GM19468 (cell line): Measurements from ENCODE around the gene POLR2E.
"Not testable (repeated sequence)": the region's sequence is repeated elsewhere in the genome, so short reads cannot be mapped to it uniquely, and the experiment has no call there.

Source experiments
- ATAC-seq: cut with Tn5 transposase; IDR thresholded peaks from one replicate; pipeline ENCODE4 v1.9.1; 2021; ENCODE audit warnings: mild to moderate bottlenecking, moderate library complexity, moderate number of reproducible peaks; ENCODE audit not compliant: unreplicated experiment; ENCODE audit errors: extremely low read depth

The POLR2E gene

DNA sequence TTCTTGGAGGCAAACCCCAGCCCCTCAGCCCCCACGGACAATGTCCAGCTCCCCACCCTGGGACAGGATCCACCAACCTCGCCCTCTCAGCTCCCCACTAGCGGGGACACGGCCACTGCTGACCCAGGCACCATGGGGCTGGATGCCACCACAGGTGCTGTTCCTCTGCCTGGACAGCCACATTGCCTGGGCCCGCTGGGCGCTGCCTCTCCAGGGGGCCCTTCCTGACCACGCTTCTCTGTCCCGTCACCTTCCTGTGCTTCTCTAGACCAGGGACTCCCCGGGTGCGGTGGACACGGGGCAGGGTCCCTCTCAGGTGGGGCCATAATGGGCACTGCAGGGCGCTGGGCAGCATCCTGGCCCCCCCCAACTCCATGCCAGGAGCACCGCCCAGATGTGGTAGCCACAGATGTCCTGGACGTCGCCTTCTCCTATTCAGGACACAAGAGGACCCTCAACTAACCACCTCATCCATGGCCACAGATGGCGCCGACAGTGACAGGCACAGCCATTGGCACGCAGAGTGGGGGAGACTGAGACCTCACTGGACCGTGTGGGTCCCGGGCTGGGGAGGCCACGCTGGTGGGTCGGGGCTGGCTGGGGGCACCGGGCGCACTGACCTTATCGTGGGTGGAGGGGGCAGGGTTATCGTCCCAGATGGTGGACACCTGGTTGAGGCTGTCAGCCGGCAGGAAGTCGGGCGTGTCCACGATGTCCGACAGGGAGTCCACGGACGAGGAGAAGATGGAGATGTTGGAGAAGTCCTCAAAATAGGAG lies 32.0 kb upstream of the POLR2E start:
- no peak for ATAC-seq

DNA sequence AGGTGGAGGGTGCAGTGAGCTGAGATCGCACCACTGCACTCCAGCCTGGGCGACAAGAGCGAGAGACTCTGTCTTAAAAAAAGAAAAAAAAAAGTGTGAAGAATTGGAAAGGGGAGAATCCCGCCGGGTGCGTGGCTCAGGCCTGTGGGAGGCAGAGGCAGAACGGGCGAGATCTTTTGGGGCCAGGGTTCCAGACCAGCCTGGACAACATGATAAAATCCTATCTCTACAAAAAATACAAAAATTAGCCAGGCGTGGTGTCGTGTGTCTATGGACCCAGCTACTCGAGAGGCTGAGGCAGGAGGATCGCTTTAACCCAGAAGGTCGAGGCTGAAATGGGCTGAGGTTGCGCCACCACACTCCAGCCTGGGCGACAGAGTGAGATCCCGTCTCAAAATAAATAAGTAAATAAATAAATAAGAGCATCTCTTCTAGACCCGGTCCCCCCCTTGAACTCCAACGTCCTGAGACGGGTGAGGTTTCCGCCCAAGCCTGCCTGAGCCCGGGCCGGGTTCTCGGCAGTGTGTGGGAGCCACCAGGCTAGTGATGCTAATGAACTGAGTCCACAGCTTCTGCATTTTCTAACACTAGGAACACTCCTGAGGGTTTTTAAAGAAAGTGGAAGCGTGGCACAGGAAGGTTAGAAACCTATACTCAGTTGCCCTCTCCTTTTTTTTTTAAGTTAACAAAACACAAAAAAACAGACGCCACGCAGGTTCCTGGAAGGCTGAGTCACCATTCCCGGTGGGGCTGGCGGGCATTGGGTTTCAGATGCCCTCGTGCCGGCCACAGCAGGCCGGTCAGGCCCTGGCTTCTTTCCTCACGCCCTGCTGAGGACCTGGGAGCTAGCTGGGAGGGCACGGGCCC lies 30.7 kb upstream of the POLR2E start:
- no peak for ATAC-seq

DNA sequence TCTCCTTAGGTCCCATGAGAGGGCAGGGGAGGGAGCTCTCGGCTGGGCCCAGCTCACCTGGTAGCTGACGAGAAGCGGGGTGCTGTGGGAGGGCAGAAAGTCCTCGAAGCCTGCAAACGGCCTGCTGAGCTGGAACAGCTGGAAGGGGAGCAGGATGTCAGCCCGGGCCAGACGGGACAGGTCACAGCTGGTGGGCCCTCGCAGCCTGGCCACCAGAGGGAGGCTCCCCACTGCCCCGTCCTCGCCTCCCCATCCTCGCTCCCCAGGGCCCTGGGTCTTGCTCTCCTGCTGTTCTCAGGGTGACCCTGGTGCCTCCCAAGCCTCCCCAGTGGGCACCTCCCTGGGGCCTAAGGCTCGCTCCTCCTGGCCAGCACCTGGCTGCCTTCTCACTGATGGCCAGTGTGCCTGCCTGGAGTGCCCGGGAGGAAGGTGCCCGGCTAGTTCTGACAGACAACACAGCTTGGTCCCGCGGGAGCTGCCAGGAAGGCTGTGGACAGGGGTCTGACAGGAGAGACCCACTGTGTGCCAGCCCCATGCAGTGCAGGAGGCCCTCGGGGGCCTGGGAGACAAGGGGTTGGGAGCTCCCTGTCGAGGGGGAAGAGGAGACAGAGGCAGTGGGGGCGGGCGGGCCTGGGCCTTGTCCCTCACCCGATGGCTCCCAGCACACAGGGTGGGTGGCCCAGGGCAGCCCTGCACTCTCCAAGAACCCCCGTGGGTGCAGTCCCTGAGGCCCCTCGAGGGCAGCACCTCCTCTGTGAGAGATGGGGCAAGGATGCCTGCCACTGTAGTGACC lies 28.9 kb upstream of the POLR2E start:
- no peak for ATAC-seq

DNA sequence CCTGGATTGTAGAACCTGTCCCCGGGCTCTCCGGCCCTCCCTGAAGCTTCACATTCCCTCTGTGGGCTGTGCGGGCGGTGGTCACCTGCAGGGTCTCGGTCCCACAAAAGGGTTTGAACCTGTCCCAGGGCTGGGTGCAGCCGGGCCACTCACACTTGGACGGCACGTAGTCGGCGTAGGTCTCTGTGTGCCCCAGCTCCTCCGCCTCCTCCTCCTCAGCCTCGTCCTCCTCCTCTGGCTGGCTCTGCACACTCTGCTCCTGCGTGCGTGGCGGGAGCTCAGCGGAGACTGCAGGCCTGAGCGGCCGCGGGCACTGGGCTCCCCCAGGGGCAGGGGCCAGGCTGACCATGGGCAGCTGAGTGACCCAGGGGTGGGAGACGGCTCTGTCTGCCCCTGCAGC lies 28.2 kb upstream of the POLR2E start:
- ATAC-seq: no peak

DNA sequence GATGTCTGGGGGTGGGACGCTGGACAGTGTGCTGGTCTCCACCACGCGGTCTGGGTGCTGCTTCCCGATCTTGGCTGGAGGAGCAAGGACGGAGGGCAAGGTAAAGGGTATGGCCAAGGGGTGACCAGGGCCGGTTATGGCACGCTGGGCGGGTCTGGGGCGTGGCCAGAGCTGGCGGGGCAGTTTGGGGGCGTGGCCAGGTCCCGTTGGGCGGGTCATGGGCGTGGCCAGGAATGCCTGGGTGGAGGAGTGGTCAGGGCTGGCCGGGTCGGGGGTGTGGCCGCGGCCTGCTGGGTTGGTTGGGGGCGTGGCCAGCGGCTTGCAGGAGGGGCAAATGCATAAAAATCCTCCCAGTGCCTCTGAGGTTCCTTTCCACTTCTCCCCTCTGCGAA lies 27.8 kb upstream of the POLR2E start:
- ATAC-seq: no peak

DNA sequence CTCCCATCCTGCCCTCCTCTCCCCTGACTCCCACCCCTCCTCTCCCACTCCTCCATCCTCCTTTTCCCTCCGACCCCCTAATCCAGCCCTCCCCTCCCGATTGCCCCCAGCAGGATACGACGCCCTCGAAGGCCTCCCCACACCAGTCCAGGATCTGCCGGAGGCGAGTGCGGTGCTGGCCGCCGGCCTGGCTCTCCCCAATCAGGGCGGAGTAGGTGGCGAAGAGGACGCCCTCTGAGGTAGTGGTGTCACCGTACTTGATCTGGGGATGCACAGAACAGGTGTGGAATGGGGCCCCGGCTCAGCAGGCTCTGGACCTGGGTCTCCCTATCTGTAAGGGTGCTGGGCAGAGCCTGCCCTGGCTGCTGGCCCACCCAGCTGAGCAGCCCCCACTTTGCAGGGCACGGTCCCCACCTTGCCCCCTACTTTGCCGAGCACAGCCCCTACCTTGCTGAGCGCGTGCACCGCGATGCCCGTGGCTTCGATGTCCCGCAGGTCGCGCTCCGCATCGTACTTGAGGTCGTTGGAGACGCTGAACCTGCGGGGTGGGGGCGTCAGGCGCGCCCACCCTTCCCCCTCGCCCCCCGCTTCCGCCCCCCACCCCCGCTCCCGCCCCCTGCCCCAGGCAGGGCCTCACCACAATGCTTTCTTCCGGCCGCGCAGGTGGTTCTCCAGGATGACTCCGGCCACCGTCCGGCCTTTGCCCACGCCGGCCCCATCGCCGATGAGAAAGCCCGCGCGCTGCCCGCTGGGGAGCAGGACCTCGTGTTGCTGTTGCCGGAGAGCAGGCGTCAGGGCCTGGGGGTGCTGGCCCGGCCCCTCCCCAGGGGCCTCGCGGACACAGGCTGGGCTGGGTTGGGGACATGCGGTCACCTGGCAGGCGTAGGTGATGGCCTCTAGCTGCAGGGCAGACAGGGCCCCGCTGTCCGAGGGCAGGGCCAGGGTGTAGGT lies 27.1 kb upstream of the POLR2E start:
- no peak for ATAC-seq

DNA sequence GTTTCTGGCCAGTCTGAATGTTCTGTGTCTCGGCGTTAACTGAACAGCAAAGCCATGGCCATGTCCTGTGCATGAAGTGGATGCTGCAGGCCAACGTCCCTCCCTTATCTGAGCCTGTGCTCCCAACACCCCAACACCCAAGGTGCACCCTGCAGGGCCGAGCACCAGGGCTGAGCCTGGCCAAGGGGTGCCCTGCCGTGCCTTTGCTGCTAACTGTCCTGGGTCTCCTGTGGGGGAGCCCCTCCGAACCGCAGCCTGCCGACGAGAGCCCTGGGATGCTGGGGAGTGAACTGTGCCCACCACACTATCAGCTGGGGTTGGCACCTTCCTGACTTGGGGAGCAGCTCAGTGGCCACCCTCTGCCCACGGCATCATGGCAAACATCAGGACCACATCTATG lies 26.2 kb upstream of the POLR2E start:
- no peak for ATAC-seq

DNA sequence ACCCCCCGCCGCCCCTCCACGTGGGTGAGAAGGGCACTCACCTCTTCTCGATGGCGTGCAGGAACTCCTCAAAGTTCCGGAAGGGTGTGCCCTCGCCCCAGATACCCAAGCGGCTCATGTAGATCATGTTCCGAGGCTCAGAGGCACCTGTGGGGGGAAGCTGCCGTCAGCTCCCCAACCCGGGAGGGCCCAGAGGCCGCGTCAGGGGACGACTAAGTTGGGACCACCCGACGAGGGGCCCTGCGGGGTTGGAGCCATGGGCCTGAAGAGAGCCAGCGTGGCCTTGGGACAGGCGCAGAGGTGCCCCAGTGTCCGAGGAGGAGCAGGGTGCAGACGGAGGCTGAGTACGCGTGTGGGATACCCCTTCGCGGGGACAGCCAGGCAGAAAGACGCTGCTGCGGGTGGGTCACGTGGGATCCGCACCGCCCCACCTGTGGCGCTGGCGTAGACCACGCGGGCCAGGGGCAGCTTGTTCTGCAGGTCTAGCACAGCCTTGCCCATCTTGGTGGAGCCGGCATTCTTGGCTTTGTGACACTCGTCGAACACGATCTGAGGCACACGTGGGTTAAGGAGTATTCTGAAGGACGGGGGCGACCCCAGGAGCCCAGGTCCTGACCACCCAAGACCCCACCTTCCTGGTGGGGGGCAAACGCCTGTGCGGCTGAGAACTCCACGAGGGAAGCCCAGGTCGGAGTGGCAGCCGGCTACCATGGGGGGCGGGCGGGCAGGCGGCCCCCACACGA lies 24.5 kb upstream of the POLR2E start:
- no peak for ATAC-seq

DNA sequence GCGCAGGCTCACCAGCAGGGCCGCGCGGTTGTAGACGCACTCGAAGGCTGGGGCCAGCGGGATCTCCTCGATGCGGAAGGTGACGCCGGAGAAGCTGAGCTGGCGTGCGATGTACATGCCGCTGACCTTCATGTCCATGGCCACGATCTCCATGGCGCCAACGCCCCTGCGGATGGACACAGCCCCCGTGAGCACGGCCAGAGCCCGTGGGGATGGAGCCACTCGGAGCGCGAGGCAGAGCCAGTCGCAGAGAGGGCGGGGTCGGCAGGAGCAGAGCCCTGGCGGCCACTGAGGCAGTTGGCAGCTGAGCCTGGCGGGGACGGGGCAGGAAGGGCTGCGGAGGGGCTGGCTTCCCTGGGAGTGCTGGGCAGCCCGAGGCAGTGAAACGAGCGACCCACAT lies 23.8 kb upstream of the POLR2E start:
- no peak for ATAC-seq

DNA sequence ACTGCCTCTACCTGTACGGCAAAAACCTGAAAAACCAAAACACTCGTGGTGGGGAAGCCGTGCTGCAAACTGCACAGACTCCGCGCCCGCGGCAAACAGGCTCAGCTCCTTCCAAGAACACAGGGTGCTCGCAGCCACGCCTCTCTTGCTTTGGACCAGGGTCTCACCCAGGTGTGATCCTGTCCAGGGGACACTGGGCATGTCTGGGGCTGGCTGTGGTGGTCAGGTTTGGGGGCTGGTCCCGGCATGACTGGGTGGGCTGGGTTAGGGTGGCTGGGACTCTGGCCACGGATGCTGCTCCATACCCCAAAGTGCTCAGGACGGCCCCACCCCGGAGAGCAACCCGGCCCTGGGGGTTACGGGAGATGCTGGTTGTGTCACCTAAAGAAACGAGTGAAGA lies 22.5 kb upstream of the POLR2E start:
- no peak for ATAC-seq

DNA sequence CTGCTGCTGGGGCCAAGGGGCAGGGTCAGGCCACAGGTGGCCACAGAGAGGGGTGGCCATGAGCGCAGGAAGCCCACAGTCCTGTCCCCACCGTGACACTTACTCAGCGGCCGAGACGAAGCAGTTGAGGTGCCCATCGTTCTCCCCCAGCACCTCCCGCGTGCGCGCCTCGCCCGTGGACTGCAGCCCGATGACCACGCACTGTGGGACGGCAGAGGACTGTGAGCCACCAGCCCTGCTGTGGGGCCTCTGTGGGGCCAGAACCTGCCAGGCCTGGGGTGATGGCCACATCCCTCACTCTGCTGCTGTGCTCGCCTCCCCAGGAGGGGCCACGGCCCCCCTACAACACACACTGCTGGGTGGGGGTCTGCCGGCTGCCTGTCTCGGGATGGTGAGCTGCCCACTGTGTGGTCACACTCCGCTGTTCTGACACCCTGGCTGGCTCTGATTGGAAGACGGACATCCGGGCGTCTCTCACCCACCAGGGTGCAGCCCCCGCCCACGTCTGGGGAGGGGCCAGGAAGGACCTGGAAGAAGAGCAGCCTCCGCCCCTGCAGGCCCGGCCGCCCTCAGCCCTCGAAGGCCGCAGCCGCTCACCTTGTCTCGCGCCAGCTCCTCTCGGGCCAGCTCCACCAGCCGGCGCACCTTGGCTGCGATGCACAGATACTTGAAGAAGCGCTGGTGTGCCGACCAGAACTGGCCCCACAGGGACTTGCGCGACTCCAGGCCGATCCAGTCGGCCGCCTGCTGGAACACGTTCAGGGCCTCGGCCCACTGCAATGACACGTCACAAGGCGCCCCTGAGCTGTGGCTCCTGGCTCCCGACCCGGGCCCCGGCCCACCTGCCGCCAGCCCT lies 21.8 kb upstream of the POLR2E start:
- ATAC-seq: no peak

DNA sequence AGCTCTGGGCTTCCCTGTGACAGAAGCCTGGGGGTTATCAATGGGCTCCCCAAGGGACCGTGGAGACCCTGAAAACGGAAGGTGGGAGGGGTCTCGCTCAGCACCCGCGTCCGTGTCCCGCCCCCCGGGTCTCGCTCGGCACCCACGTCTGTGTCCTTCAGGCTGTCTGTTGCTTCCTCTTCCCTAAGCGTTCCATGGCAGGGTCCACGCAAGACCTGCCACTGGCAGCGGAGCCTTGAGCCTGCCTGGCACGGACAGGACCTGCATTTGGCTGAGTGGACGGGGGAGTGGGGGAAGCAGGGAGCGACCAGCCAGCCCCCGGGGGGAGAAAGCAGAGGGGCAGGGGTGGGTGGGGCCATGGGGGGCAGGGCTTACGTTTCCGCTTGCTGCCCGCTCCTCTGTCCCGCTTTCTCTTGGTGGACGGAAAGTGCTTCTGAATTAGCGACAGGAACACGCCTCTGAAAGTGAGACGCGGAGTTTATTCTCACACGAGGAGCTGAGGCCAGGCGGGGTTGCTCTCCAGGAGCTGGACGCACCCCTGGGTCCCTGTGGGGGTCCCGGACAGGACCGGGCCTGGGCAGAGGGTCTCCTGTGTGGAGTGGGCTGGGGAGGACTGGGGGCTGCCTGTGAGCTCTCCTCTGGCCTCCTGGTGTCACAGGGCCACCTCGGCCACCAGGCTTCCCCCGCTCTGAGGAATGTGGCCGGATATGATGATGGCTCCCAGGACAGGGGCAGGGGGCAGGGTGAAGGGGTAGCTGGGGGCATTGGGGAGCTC lies 20.7 kb upstream of the POLR2E start:
- ATAC-seq: no peak

DNA sequence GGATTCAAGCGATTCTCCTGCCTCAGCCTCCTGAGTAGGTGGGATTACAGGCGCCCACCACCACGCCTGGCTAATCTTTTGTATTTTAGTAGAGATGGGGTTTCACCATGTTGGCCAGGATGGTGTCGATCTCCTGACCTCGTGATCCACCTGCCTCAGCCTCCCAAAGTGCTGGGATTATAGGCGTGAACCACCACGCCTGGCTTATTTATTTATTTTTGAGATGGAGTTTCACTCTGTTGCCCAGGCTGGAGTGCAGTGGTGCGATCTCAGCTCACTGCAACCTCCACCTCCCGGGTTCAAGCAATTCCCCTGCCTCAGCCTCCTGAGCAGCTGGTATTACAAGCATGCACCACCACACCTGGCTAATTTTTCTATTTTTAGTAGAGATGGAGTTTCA lies 19.6 kb upstream of the POLR2E start:
- not testable (repeated sequence) for ATAC-seq

DNA sequence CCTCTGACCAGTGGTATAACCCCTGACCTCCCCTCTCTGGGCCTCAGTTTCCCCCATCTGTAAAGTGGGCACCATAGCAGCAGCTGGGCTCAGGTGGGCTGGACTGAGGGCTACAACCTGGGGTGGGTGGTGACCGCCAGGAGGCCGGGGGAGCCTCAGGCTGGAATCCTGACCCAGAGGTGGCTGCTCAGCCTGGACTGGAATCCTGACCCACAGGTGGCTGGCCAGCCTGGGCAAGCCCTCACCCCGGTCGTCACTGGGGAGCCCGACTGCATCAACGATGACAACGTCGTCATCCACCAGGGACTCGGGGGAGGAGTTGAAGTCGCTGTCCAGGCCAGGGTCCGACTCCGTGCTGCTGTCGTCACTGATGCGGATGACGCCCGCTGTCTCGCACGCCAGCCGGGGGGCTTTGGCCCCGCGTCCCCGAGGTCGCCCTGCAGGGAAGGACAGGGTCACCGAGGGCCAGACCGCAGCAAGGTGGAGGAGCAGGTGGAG lies 18.9 kb upstream of the POLR2E start:
- ATAC-seq: no peak

DNA sequence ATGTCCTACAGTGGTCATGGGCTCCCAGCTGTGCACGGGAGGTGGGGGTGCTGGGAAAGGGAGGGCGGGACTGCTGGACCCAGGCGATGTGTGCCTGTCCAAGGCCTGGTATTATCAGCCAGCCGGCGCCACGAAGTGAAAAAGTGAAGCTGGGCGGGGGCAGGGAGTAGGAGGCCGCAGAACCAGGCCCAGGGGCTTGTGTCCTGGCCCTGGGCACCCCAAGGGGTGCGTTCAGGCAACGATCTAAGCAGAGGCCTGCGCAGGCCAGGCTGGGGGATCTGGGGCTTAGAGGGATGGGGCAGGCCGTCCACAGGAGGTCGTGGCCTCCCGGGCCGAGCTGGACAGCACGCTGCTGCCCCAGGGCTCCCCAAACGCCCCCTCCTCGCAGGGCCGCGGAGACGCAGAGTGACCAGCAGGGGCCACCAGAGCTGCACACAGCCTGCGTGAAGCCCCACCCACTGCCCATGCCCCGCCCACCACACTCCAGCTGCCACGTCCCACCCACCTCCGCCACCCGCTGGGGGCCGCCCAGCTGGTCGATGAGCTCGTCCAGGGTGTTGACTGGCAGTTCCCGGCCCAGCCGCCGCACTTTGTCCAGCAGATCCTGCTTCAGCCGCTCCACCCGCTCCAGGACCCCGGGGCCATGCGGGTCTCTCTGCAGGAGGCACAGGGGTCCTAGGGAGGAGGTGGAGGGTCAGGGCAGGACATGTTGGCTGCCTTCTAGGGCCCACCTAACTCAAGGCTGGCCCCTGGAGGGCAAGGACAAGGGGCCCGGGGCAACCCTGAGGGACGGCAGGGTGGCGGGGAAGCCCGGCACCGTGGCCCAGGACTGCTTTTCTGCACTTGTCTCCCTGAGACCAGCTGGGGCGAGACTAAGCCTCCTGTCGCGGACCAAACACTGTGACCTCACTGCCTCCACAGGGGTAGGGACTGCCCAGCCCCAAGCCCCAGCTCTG lies 18.1 kb upstream of the POLR2E start:
- no peak for ATAC-seq
